A673 (cell line): ENCODE results near the gene SRP54.

Experiments
- CTCF ChIP-seq: fragments of 300-800, 200-600 bp; sonication (generic); conservative IDR thresholded peaks from 2 replicates; pipeline ENCODE4 v1.5.1; 2017; ENCODE audit warnings: low read depth, mild to moderate bottlenecking, antibody characterized with exemption, low read length, moderate library complexity, mixed read lengths
- EZH2 ChIP-seq: fragments of 200-600 bp; sonication (generic); IDR thresholded peaks from 2 replicates; pipeline ENCODE4 v1.6.1; 2017; ENCODE audit warnings: borderline replicate concordance, low read depth, mild to moderate bottlenecking, mixed read lengths, antibody characterized with exemption, low read length; ENCODE audit not compliant: poor library complexity, severe bottlenecking

- TF ChIP-seq CTCF (no peak), EZH2 (no peak)
These were observed 25.0 kb upstream of the SRP54 start for GRCh38 chr14:34957771-34958286.
